Activated CD8-positive, alpha-beta memory T cell treated with anti-CD3 and anti-CD28 coated beads, Interleukin-2, amount 50 U/mL, for 1 hour (primary cell): ENCODE results near the gene FMNL3.
"Not testable (repeated sequence)": the region's sequence is repeated elsewhere in the genome, so short reads cannot be mapped to it uniquely, and the experiment has no call there.

Experiments
- DNase-seq: peaks from one replicate; pipeline ENCODE4 v3.0.0-alpha.2; 2020; ENCODE audit errors: extremely low read depth

Gene FMNL3, protein sequence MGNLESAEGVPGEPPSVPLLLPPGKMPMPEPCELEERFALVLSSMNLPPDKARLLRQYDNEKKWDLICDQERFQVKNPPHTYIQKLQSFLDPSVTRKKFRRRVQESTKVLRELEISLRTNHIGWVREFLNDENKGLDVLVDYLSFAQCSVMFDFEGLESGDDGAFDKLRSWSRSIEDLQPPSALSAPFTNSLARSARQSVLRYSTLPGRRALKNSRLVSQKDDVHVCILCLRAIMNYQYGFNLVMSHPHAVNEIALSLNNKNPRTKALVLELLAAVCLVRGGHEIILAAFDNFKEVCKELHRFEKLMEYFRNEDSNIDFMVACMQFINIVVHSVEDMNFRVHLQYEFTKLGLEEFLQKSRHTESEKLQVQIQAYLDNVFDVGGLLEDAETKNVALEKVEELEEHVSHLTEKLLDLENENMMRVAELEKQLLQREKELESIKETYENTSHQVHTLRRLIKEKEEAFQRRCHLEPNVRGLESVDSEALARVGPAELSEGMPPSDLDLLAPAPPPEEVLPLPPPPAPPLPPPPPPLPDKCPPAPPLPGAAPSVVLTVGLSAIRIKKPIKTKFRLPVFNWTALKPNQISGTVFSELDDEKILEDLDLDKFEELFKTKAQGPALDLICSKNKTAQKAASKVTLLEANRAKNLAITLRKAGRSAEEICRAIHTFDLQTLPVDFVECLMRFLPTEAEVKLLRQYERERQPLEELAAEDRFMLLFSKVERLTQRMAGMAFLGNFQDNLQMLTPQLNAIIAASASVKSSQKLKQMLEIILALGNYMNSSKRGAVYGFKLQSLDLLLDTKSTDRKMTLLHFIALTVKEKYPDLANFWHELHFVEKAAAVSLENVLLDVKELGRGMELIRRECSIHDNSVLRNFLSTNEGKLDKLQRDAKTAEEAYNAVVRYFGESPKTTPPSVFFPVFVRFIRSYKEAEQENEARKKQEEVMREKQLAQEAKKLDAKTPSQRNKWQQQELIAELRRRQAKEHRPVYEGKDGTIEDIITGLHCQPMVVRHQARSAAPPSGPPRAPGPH

DNA sequence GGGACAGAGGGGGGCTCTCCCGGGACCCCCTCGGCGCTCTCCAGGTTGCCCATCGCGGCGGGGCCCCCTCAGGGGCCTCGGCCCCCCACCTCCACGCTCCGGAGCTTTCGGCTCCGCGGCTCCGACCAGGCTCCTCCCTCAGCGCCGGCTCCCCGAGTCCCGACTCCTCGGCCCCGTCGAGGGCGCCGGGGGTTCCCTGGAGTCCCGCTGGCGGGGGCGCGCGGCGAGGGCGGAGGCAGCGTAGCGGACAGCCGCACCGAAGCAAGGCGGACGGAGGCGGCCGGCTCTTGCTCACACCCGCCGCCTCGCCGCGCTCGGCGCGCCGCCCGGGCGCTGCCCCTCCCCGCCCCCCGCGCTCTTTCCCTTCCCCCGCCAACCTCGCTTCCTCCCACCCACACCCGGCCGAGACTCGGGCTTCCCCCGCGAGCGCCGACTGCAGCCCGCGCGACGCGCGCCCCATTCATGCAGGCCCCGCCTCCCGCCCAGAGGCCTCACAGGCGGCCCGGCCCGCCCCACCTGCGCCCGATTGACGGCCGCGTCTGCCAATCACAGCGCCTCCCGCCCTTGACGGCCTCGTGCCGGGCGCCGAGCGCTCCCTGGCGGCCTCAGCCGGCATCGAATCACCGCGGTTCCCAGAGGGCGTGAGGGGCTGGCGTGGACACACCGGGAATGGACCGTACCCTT is at the start of gene FMNL3:
Gene FMNL3 (minus strand): TSS at position 278 of the 684 bp plus-strand sequence. CDS start 225 bp downstream, at position 53.
- DNase-seq = peak; percentile 93

DNA sequence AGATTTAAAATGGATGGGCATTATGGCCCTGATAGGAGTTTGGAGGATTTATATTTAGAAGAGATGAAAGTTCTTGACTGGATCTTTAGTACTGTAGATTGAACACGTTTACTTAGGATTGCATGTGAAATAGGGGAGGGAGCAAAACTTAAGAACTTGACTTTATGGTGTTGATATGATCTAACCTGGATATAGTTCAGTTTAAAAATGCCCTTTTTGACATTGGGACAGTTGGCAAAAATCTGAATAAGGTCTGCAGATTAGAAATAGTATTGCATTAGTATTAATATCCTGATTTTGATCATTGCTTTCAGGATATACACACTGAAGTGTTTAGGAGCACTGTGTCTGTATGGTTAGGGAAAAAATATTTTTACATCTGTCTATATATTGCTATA is 43.8 kb upstream of the FMNL3 start:
- no peak for DNase-seq

DNA sequence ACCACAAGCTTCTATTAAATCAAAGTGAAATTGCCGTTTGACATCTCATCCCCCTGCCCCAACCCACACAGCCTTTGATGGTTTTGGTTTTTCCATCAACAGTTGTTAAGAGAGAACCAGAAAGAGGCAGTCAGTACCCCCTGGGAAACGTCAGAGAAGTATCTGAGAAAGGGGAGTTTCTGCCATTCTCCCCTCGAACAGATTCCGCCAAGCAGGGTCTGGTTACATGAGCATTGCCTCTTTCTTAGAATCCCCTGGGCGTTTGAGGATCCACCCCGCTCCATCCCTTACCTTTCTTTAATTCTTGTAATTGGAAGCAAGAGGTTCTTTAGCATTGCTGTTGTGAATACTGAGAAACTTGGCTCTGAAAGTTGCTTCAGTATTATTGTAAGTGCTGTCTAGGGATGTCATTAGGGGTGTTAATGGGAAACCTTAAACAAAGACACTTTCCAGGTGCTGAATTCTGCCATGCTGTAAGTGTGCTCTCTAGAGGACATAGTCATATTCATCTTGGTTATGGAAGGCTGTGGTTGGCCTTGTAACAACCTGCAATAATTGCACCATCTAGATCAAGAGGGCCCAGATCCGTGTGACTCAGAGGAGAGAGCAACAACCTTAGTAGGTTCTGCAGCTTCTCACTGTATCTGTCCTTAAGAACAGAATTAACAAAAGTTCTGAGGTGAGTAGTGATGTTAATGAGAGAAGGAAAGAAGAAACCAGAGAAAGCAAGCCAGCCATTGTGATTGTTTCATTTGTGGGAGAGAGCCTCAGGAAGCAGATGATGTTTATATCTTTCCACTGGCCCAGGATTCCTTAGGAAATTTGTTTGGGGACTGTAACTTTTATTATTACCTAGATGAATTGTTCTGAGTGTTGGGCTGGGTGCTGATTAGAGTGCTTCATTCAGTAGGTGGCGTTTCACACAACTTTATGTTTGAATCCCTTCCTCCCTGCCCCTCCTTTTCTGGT is 43.1 kb upstream of the FMNL3 start:
- no peak for DNase-seq

DNA sequence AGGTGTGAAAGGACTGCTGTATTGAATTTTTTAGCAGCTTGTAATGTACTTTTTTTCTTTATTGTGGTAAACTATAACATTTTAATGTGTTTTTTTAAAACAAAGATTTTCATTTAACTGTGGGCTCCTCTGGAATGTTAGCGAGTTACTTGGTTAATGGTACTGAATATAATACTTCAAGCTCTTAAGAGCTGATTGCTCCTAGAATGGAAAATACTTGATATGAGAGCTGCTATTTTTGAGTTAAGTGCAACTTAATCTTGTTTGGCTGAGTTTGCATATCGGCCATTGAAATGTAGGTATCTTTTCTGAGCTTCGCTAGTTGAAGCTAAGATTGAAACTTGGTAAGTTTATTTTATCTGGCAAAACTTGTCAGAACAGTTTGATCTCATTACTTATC is 41.6 kb upstream of the FMNL3 start:
- DNase-seq = no peak

DNA sequence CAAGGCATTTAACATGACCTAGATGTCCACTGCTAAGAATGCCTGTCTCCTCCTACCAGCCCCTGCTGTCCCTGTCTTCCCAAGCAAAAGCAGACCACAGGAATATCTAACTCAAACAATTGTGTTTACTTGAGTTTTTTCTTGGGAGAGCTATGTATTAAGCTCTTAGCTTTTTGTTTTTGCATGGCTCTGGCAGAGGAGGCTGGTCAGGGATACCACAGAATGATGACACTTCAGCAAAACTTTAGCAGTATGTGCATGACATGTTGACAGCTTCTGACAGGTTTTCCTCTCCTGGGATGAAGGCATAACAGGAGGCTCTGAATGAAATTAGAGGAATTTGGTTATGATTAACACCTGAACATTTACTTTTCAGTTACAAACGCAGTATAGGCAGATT is 41.1 kb upstream of the FMNL3 start:
- no peak for DNase-seq

DNA sequence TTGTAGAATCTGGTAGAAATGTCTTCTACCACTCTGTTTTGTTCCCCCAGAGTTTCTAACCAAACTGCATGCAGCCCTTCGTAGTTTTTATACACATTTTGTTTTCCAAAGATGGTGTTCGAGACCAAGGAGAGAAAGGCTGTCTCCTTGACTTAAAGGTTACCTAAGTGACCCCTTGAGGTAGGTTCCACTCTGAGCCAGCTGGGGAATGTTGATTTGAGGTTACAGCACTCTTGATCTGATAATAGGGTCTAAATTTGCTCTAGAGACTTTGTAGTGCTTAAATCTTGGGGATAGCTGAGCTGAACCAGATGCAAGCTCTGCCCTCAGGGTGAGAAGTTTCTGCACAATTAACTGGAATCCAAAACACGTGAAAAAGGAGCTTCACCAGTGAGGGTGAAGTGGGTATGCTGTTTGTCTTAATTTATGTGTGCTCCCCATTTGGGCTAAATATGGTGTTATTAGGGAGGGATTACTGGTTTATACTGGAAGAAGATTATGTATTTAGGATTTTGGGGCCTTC is 37.2 kb upstream of the FMNL3 start:
- DNase-seq = no peak

DNA sequence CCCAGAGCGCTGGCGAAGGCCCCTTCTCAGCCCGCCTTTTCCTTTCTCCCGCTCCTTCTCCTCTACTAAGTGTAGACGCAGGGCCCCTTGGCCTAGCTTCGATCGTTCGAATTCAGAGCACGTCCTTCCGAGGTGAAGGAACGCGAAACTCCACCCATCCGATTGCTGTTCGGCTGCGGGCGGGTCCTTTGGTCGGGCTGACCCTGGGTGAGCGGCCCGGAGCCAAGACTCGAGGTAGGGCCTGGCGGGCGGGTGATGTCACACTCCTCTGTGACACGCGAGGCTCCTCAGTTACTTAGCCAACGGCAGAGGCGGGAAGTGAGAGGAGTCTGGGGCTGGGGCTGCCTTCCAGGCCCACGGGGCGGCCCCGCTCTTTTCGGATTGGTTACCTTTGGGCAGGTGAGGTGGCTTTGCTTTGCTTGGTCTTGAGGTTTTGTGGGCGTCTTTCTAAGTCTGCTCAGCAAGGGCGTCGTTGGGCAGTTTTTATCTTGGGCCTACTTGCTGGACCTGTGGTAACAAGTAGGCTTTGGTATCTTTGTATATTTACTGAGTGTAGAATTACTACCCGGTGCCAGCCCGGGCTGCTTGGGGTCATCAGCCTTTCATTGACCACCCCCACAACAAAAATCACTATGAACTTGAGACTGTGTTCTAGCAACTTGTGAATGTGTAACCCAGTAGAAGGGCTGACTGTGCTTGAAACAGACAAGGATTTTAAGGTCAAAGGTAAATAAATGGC is 34.8 kb upstream of the FMNL3 start:
- peak; percentile 69 for DNase-seq

DNA sequence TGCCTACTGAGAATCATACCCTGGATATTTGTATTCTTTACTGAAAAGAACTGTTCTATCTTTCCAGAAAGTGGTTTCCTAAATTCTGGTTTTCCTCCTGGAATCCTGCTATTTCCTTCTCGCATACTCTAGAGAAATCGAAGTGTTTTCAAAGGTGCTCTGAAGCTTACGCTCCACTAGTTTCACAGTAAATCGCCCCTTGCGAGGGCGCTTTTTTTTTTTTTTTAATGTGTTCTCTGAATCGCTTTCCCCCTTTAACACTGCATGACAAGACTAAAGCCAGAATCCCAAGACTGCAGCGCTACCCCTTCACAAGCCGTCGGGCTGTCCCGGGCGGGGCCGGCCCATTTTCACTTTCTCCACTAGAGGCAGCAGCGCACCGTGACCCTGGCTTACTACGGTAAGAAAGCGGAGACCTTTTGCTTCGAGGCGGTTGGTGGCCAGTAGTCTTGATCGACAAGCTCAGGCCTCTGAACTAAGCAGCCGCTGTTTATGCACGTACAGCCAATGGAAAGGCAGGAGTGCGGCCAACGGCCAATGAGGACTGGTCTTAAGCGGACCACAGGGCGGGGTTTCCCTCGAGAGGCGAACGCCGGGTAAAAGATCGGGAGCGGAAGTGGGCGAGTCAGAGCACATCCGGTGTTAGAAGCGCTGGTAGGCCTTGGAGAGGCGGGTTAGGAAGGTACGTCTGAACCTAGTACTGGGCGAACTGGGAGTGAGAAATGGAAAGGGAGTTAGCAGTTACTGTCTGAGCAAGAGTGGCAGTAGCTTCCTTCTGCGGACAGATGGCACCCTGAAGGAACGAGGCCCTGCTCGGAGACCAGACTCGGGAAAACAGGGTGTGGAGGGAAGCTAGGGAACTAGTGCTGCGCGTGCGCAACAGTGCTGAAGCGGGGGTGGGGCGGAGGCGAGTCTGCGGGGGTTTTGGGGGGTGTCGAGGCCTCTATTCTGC is 34.0 kb upstream of the FMNL3 start, which contains the start of gene TMBIM6:
Gene TMBIM6 (plus strand): TSS at position 628 of the 952 bp plus-strand sequence. CDS start 10,937 bp downstream, outside the sequence.
- DNase-seq = peak; percentile 99

DNA sequence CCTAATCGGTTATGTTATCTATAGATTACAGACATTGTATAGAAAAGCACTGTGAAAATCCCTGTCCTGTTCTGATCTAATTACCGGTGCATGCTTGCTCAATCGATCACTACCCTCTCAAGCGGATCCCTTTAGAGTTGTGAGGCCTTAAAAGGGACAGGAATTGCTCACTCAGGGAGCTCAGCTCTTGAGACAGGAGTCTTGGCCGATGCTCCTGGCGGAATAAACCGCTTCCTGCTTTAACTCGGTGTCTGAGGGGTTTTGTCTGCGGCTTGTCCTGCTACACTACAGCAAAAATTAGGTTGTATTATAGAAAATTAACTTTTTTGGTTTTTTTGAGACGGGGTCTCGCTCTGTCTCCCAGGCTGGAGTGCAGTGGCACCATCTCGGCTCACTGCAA is 33.1 kb upstream of the FMNL3 start:
- DNase-seq = not testable (repeated sequence)

DNA sequence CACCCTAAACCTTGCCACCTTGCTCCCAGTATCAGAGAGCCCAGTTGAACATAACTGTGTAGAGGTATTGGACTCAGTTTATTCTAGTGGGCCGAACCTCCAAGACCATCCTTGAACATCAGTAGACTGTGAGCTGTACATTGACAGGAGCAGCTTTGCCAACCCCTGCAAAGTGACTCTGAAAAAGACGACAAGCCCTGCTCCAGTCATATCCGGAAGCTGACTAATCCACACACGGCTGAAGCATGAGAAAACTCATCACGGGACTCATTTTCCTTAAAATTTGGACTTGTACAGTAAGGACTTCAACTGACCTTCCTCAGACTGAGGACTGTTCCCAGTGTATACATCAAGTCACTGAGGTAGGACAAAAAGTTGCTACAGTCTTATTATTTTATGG is 31.5 kb upstream of the FMNL3 start:
- DNase-seq = not testable (repeated sequence)

DNA sequence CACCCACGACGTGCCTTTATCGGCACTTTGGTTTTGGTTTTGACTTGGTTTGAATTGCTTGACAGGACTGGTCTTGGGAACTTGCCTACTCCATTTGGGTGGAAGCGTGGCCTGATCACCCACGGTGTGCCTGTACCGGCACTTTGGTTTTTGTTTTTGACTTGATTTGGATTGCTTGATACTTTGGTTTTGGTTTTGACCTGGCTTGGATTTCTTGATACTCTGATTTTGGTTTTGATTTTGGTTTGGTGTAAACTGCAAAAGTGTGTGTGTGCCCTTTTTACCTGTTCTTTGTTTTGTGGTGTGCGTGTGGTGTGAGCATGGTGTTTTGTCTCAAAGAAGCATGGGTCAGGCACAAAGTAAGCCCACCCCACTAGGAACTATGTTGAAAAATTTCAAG is 27.7 kb upstream of the FMNL3 start:
- DNase-seq = not testable (repeated sequence)

DNA sequence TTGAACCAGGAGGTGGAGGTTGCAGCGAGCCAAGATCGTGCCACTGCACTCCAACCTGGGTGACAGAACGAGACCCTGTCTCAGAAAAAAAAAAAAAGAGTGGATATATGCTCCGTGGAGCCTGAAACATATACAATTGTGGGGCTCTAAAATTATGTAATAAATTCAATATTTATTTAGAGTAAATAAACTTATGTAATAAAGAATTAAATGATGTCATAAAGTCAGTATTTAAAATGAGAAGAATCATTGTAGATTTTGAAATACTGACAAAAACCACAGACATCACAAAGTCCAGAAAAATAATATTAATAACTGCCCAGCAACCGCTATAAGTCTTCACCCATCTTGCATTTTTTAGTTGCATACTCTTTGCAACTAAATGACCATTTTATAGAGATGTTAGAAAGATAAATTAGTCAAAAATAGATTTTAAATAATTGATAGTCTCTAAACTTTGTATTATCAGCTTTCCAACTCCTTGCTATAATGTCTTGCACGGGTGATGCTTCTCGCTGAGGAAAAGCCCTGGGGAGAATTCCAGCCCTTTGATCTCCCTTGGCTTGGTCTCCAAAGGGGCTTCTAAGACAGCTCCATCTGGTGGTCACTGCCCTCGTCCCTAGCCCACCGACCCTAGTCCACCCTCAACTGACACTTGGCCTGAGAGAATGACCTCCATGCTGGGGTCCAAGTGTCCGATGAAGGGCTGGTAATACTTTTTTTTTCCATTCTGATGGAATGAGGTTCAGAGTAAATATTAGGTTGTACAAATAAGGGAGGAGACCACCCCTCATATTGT is 26.2 kb upstream of the FMNL3 start:
- no peak for DNase-seq

DNA sequence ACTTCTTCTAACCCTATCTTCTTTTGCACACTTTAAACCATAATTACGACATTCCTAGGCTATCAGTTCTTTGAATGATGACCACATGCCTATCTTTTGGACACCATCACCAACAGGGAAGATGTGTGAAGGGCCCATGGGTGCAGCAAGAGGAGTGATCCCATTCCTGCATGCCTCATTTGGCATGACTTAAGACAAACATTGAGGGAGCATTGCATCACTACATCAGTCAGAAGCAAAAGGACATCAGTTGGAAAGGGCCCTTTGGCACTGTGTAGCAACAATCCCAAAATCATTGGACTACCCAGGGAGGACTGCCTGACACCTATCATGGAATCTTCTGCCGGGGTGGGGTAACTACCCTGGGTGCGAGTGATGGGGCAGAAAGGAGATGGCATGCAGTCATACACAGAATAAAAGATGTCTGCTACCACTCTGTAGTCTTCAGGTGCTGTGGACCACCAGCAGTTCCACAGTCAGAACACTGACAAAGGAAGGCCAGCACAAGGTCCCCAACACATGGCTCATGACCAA is 23.4 kb upstream of the FMNL3 start:
- no peak for DNase-seq

DNA sequence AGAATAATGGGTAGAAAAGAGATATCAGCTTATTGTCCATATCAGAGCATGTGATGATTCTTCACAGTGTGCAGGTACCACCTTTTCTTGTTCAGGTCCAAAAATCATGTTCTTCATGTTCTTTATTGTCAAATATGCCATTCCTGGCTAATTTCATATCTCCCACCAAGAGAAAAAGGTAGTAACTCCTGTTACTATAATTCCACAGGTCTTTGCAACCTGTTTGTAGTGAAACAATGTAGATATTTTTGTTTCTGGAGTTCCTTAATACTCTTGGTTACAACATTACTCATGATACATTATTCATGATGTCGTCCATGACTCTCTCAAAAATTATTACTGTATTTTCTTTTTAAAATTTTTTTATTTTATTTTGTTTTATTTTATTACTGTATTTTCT is 22.8 kb upstream of the FMNL3 start:
- no peak for DNase-seq

DNA sequence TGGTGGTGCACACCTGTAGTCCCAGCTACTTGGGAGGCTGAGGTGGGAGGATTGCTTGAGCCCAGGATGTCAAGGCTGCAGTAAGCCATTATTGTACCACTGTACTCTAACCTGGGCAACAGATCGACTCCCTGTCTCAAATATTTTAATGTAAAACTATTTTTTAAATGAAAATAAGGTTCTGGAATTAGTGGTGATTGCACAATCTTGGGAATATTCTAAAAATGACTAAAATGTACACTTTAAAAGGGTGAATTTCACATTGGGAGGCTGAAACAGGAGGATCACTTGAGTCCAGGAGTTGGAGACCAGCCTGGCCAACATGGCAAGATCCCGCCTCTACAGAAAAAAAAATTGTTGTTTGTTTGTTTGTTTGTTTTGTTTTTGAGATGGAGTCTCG is 21.2 kb upstream of the FMNL3 start:
- no peak for DNase-seq

DNA sequence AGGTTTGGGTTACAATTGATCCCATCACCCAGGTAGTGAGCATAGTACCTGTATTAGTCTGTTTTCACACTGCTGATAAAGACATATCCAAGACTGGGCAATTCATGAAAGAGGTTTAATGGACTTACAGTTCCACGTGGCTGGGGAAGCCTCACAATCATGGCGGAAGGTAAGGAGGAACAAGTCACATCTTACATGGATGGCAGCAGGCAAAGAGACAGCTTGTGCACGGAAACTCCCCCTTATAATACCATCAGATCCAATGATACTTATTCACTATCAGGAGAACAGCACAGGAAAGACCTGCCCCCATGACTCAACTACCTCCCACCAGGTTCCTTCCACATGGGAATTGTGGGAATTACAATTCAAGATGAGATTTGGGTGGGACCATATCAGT is 14.2 kb upstream of the FMNL3 start:
- DNase-seq = not testable (repeated sequence)

DNA sequence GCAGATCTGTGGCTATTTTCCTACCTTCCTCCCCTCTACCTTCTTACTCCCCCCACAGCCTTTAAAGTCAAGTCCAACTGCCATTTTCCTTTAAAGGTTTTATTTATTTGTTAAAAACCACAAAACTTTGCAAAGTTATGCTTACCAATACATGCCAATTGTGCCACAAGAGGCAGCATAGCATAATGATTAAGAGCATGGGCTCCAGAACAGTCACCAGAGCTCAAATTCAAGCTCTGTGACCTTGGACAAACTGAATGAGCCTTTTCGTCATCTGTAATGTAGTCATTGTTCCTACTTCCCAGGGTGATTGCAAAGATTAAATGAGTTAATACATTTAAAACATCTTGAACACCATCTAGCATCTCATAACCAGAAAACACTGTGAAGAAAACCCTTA is 13.0 kb upstream of the FMNL3 start:
- DNase-seq = no peak
